HL-60 (cell line): ENCODE data around the gene EFCAB6.

Source experiments
- CTCF ChIP-seq: IDR thresholded peaks from one replicate; pipeline ENCODE4 v1.5.1; 2011; ENCODE audit warnings: low read length, control low read depth, inconsistent platforms; ENCODE audit not compliant: insufficient read depth
- GABPA ChIP-seq: IDR thresholded peaks from 2 replicates; pipeline ENCODE4 v1.6.1; 2012; ENCODE audit warnings: low read depth
- POLR2AphosphoS5 ChIP-seq: IDR thresholded peaks from 2 replicates; pipeline ENCODE4 v1.6.1; 2012; ENCODE audit warnings: low read depth

- TF ChIP-seq CTCF, result no peak
- TF ChIP-seq POLR2AphosphoS5, result no peak
- no peak for TF ChIP-seq GABPA
Observed at GRCh38 chr22:43535741-43536140, 276.4 kb downstream of the EFCAB6 start.
